Caco-2 (cell line): Measurements from ENCODE around the gene ING4. TPM values are rescaled to one million over a fixed set of nuclear protein-coding genes. Genes with fewer than 3 reads are reported as not detected.
A peak's percentile ranks its signal among the peaks of the same experiment; 100 is the strongest.

Experiments used
- BruUV-seq: library from RNA; stranded (reverse); fragments of 400-500 nt; replicated peaks from 2 replicates; lab custom pipeline; 2021; lab: Mats Ljungman, UMichigan
- CTCF ChIA-PET: fragments of 300-600 bp; sonication (Branson Sonifier 250); formaldehyde crosslinking; loops from one replicate; lab custom pipeline; 2022; ENCODE audit warnings: antibody characterized with exemption; lab: Charles Lee
- POLR2A ChIA-PET: fragments of 300-600 bp; sonication (Branson Sonifier 250); formaldehyde crosslinking; loops from one replicate; lab custom pipeline; 2022; ENCODE audit warnings: antibody characterized with exemption; lab: Charles Lee
- DNase-seq, 2 experiments: peaks; one replicate each; pipeline versions ENCODE4 v3.0.0 to v3.0.0-alpha.2; 2020 to 2022
- H3K27me3 ChIP-seq: replicated peaks from 2 replicates; pipeline ENCODE4 v1.6.0; 2011; ENCODE audit warnings: low read length; ENCODE audit not compliant: control insufficient read depth, insufficient read depth
- H3K36me3 ChIP-seq: 2 replicates; pipeline ENCODE4 v1.5.1; 2011; ENCODE audit warnings: low read length; ENCODE audit not compliant: control insufficient read depth, insufficient read depth
- H3K4me1 ChIP-seq: fragments of 250-450 bp; sonication (Bioruptor Pico); 2 replicates; pipeline ENCODE4 v1.5.1; 2020; ENCODE audit warnings: mild to moderate bottlenecking
- H3K4me3 ChIP-seq: 2 replicates; pipeline ENCODE4 v1.5.1; 2011; ENCODE audit warnings: low read depth, mild to moderate bottlenecking, control low read depth, low read length
- H3K9me3 ChIP-seq: fragments of 250-450 bp; sonication (Bioruptor Pico); 2 replicates; pipeline ENCODE4 v1.5.1; 2020; ENCODE audit warnings: mild to moderate bottlenecking, moderate library complexity
- H3K27ac Mint-ChIP-seq: one replicate; pipeline ENCODE4 v1.8.0; 2022; ENCODE audit warnings: mixed read lengths; ENCODE audit not compliant: unreplicated experiment
- H3K27me3 Mint-ChIP-seq: one replicate; pipeline ENCODE4 v1.8.0; 2022; ENCODE audit warnings: mixed read lengths; ENCODE audit not compliant: insufficient read depth, unreplicated experiment
- H3K36me3 Mint-ChIP-seq: one replicate; pipeline ENCODE4 v1.8.0; 2022; ENCODE audit warnings: mild to moderate bottlenecking, mixed read lengths; ENCODE audit not compliant: insufficient read depth, unreplicated experiment
- H3K4me1 Mint-ChIP-seq: one replicate; pipeline ENCODE4 v1.8.0; 2022; ENCODE audit warnings: low read depth, mixed read lengths; ENCODE audit not compliant: unreplicated experiment
- H3K4me3 Mint-ChIP-seq: one replicate; pipeline ENCODE4 v1.8.0; 2022; ENCODE audit warnings: mild to moderate bottlenecking, moderate library complexity, mixed read lengths; ENCODE audit not compliant: unreplicated experiment
- H3K9me3 Mint-ChIP-seq: one replicate; pipeline ENCODE4 v1.8.0; 2022; ENCODE audit warnings: mixed read lengths; ENCODE audit not compliant: unreplicated experiment
- intact Hi-C: fragments of 100-400 bp; cut with micrococcal nuclease; formaldehyde crosslinking; loops from one replicate; pipeline ENCODE4 v1.10.0; 2022; ENCODE audit not compliant: unreplicated experiment
- total RNA-seq: library from RNA; stranded (reverse); gene quantifications from 2 replicates; pipeline ENCODE4 v1.2.3, GENCODE V29; 2022
- TF ChIP-seq, protein P1 (sequence below), 2 experiments: fragments of 200-600 bp in 1 of 2; IDR thresholded peaks; 1 replicate in 1 of 2; 2 replicates in 1 of 2; pipeline versions ENCODE4 v1.5.1 to v1.8.0; 2011 to 2022; ENCODE audit warnings: antibody characterized with exemption in 1 of 2, control low read depth in 1 of 2, inconsistent platforms in 1 of 2, low read depth in 1 of 2, low read length in 1 of 2, mild to moderate bottlenecking in 1 of 2, moderate library complexity in 1 of 2; ENCODE audit not compliant: insufficient read depth in 1 of 2, severe bottlenecking in 1 of 2, unreplicated experiment in 1 of 2

ING4 gene
- total RNA-seq, 1 experiment from 2014 or later = 32.8 TPM

DNA sequence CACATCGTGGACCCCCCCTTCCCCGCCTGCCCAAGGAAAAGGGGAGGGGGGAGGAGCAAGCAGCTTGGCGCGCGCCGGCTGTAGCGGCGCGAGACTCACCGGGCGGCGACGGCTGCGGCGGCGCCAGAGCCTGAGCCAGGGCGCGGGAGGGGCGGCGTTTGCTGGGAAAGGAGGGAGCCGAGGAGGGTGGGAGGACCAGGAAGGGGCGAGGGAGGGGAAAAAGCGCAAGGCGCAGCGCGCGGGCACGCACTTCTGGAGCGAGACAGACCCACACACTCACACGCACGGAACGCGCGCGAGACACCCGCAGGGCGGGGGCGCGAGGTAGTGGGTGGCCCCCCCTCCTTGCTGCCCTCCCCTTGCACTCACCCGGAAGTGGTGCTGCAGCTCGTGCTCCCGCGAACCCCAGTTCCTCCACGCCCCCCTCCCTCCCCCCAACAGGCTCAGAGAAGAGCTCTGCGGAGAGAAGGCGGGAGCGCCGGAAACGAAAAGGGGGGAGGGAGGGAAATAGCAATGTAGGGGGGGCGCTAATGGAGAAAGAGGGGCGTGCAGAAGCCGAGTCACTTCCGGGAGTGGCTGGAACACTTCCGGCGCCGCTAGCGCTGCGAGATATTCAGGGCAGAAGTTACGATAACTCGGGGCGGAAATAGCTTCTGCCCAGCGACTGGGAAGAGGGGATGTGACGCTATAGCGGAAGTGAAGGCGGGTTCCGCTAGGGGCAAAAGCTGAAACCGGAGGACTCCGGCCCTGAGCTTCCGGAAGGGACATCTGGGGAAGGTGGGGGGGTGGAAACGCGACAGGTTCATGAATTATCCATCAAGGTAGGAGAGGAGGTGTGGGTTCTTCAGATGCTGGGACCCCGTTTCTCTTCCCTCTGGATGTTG, 26.3 kb upstream of the ING4 start, which contains the start of gene ZNF384:
Gene ZNF384, minus strand, starts transcription at position 377 of the 884 bp plus-strand sequence. CDS start 9,855 bp downstream, outside the sequence.
- no TSS peak for BruUV-seq
- DNase-seq = peak; percentile 98 to 100
- Histone ChIP-seq H3K4me1 (peaks cover 7% of the 10 kb centered on the region; the same call in 1 of the 2 replicates), H3K36me3 (no peaks in the 10 kb centered on the region), H3K9me3 (no peaks in the 10 kb centered on the region), H3K4me3 (peak within 1 kb of the TSS; percentile 96), H3K27me3 (no peaks in the 10 kb centered on the region)
- peaks cover 34% of the 10 kb centered on the region for H3K36me3 Mint-ChIP-seq
- peak within 1 kb of the TSS; percentile 95 for H3K27ac Mint-ChIP-seq
- intact Hi-C loops = loop anchor here (1.0 to 2.0 kb wide), 6 partner anchors 9 to 162 kb away; partner anchors contain the start of genes CDCA3, COPS7A, ING4 and NOP2
- TF ChIP-seq, protein P1, sequence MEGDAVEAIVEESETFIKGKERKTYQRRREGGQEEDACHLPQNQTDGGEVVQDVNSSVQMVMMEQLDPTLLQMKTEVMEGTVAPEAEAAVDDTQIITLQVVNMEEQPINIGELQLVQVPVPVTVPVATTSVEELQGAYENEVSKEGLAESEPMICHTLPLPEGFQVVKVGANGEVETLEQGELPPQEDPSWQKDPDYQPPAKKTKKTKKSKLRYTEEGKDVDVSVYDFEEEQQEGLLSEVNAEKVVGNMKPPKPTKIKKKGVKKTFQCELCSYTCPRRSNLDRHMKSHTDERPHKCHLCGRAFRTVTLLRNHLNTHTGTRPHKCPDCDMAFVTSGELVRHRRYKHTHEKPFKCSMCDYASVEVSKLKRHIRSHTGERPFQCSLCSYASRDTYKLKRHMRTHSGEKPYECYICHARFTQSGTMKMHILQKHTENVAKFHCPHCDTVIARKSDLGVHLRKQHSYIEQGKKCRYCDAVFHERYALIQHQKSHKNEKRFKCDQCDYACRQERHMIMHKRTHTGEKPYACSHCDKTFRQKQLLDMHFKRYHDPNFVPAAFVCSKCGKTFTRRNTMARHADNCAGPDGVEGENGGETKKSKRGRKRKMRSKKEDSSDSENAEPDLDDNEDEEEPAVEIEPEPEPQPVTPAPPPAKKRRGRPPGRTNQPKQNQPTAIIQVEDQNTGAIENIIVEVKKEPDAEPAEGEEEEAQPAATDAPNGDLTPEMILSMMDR (IDR thresholded peaks at IDR 0.05; ENCODE audit: insufficient read depth in 1 of 2, low read depth in 1 of 2, low read length in 1 of 2, severe bottlenecking in 1 of 2, unreplicated experiment in 1 of 2) = peak in 1 of 2 experiments; percentile 30
- H3K4me3 Mint-ChIP-seq = peak within 1 kb of the TSS; percentile 96
- H3K9me3 Mint-ChIP-seq = no peaks in the 10 kb centered on the region
- peaks cover 23% of the 10 kb centered on the region for H3K4me1 Mint-ChIP-seq
- H3K27me3 Mint-ChIP-seq = peaks cover 9% of the 10 kb centered on the region
- ChIA-PET POLR2A (interaction anchor here (0.5 to 2.0 kb wide), 36 partner anchors 9 to 1903 kb away, joined by 3 to 92 read pairs (median 8); partner anchors contain the start of genes ACRBP, C12orf57, CDCA3 and COPS7A), CTCF (interaction anchor here (0.6 to 1.8 kb wide), 37 partner anchors 9 to 1943 kb away, joined by 3 to 30 read pairs (median 4); partner anchors contain the start of genes CDCA3, COPS7A, LPAR5 and MLF2)

GRCh38 chr12:6688543-6688998, 25.7 kb upstream of the ING4 start:
- Mint-ChIP-seq H3K27me3 (peaks cover 4% of the 10 kb centered on the region), H3K9me3 (no peaks in the 10 kb centered on the region), H3K4me3 (peak overlapping the region; percentile 96), H3K4me1 (peaks cover 22% of the 10 kb centered on the region), H3K36me3 (peaks cover 37% of the 10 kb centered on the region), H3K27ac (peak overlapping the region; percentile 95)
- peaks cover 7% of the 10 kb centered on the region; the same call in 1 of the 2 replicates for H3K4me1 ChIP-seq
- TF ChIP-seq, protein P1 (IDR thresholded peaks at IDR 0.05; ENCODE audit: insufficient read depth in 1 of 2, low read depth in 1 of 2, low read length in 1 of 2, severe bottlenecking in 1 of 2, unreplicated experiment in 1 of 2) = no peak
- no peaks in the 10 kb centered on the region for H3K9me3 ChIP-seq
- no peak for DNase-seq
- intact Hi-C loops = loop anchor here (2.0 kb wide), 2 partner anchors 72 to 120 kb away; partner anchors contain the start of gene NOP2
- ChIA-PET POLR2A (interaction anchor here (0.5 to 2.0 kb wide), 20 partner anchors 10 to 700 kb away, joined by 3 to 92 read pairs (median 12); partner anchors contain the start of genes ACRBP, C12orf57, CDCA3 and COPS7A), CTCF (interaction anchor here (0.6 to 1.8 kb wide), 17 partner anchors 9 to 1089 kb away, joined by 3 to 30 read pairs (median 4); partner anchors contain the start of genes CDCA3, COPS7A, NOP2 and PTMS)
- no TSS peak for BruUV-seq
- no peaks in the 10 kb centered on the region for H3K27me3 ChIP-seq
- no peaks in the 10 kb centered on the region for H3K36me3 ChIP-seq
- H3K4me3 ChIP-seq = peak overlapping the region; percentile 96

DNA sequence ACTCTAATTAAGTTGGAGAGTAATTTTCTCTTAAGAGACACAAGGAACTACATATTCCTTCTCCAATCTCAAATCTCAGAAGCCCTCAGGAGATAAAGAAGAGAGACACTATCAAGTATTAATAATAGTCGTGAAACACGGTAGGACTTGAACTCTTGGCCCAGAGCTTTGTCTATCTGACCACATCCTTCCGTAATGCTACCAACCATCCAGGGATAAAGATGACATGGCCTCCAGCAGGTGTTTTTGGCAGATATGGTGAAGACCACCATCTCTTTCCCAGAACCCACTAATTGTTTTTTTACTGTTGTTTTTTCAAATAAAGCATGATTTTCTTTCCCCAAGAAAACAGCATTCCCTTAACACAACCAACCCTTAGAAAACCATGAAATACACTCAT, 22.9 kb upstream of the ING4 start:
- no TSS peak for BruUV-seq
- peaks cover 22% of the 10 kb centered on the region for H3K4me1 Mint-ChIP-seq
- CTCF ChIA-PET = interaction anchor here (0.7 kb wide), 1 partner anchor 150 kb away, joined by 4 read pairs; no protein-coding TSS in a partner anchor

More for the DNA sequence above, 22.9 kb upstream of the ING4 start:
- Histone ChIP-seq H3K36me3 (no peaks in the 10 kb centered on the region), H3K9me3 (no peaks in the 10 kb centered on the region), H3K27me3 (no peaks in the 10 kb centered on the region), H3K4me1 (peaks cover 7% of the 10 kb centered on the region; the same call in 1 of the 2 replicates), H3K4me3 (no peak overlapping the region)
- H3K9me3 Mint-ChIP-seq = no peaks in the 10 kb centered on the region
- POLR2A ChIA-PET = interaction anchor here (1.0 kb wide), 1 partner anchor 38 kb away, joined by 4 read pairs; the partner anchor contains the start of gene COPS7A
- H3K4me3 Mint-ChIP-seq = no peak overlapping the region
- no peaks in the 10 kb centered on the region for H3K27me3 Mint-ChIP-seq
- DNase-seq = no peak
- intact Hi-C loops = no loop called here
- peaks cover 60% of the 10 kb centered on the region for H3K36me3 Mint-ChIP-seq
- no peak overlapping the region for H3K27ac Mint-ChIP-seq
- TF ChIP-seq, protein P1 (IDR thresholded peaks at IDR 0.05; ENCODE audit: insufficient read depth in 1 of 2, low read depth in 1 of 2, low read length in 1 of 2, severe bottlenecking in 1 of 2, unreplicated experiment in 1 of 2) = no peak
